Choroid plexus epithelial cell (primary cell): ENCODE measurements around the gene TVP23A.
"Not testable (repeated sequence)": the region's sequence is repeated elsewhere in the genome, so short reads cannot be mapped to it uniquely, and the experiment has no call there.

ENCODE experiments used
- DNase-seq: peaks from one replicate; pipeline ENCODE4 v3.0.0-alpha.2; 2010; ENCODE audit warnings: low read depth
- H3K4me3 ChIP-seq: 2 replicates; pipeline ENCODE4 v1.5.1; 2011; ENCODE audit warnings: low read depth, mild to moderate bottlenecking, control low read depth, low read length, moderate library complexity
- TF ChIP-seq, protein P1 (sequence below): conservative IDR thresholded peaks from 2 replicates; pipeline ENCODE4 v1.5.1; 2011; ENCODE audit warnings: low read depth, mild to moderate bottlenecking, control low read depth, inconsistent platforms, low read length, moderate library complexity

The TVP23A gene

DNA sequence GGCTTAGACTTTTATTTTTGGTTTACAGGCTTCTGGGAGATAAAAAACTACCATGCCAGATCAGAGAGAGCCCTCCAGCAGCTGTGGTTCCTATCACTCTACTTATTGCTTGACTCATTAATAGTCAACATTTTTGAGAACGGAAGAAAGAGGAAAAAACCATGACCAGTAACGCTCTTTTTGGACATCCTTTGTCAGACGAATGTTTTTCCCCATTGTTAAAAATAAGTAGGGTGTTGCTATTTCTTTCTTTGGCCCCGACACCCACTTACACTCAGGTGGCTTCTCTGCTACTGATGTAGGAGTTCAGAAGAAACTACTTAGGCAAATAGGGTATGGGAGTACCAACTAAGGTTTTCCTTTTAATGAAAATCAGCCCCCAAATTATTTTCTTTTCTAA, 27.5 kb downstream of the TVP23A start:
- no peak overlapping the region for H3K4me3 ChIP-seq
- TF ChIP-seq, protein P1, sequence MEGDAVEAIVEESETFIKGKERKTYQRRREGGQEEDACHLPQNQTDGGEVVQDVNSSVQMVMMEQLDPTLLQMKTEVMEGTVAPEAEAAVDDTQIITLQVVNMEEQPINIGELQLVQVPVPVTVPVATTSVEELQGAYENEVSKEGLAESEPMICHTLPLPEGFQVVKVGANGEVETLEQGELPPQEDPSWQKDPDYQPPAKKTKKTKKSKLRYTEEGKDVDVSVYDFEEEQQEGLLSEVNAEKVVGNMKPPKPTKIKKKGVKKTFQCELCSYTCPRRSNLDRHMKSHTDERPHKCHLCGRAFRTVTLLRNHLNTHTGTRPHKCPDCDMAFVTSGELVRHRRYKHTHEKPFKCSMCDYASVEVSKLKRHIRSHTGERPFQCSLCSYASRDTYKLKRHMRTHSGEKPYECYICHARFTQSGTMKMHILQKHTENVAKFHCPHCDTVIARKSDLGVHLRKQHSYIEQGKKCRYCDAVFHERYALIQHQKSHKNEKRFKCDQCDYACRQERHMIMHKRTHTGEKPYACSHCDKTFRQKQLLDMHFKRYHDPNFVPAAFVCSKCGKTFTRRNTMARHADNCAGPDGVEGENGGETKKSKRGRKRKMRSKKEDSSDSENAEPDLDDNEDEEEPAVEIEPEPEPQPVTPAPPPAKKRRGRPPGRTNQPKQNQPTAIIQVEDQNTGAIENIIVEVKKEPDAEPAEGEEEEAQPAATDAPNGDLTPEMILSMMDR, result no peak
- no peak for DNase-seq

DNA sequence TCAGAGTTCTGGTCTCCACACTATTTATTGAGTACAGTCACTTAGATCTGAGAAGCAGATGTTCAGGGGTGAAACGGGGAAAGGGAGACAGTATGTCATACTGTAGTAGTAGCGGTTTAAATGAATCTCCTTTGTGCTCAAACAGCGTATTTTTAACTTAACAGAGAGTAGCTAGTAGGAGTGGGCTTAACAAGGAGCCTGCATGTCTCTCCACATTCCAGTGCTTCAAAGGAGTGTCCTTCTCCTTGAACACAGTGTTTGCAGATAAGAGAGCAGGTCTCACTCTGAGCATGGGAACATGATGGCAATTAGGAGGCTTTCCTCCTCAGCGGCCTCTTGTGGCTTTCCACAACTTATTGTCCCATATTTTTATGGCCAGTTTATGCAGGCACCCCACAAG, 30.0 kb downstream of the TVP23A start:
- not testable (repeated sequence) for DNase-seq, H3K4me3 ChIP-seq

- TF ChIP-seq, protein P1, result no peak
- no peak overlapping the region for H3K4me3 ChIP-seq
- DNase-seq, result no peak
Observed at GRCh38 chr16:10787304-10787703, 31.3 kb downstream of the TVP23A start.

- no peak overlapping the region for H3K4me3 ChIP-seq
- no peak for DNase-seq
- TF ChIP-seq, protein P1, result no peak
Observed at GRCh38 chr16:10782628-10783027, 36.0 kb downstream of the TVP23A start.

GRCh38 chr16:10780628-10781027, 38.0 kb downstream of the TVP23A start:
- TF ChIP-seq, protein P1, result no peak
- no peak overlapping the region for H3K4me3 ChIP-seq
- no peak for DNase-seq

GRCh38 chr16:10779908-10780307, 38.7 kb downstream of the TVP23A start:
- not testable (repeated sequence) for H3K4me3 ChIP-seq, DNase-seq

GRCh38 chr16:10777356-10777755, 41.2 kb downstream of the TVP23A start:
- TF ChIP-seq, protein P1, result no peak

DNA sequence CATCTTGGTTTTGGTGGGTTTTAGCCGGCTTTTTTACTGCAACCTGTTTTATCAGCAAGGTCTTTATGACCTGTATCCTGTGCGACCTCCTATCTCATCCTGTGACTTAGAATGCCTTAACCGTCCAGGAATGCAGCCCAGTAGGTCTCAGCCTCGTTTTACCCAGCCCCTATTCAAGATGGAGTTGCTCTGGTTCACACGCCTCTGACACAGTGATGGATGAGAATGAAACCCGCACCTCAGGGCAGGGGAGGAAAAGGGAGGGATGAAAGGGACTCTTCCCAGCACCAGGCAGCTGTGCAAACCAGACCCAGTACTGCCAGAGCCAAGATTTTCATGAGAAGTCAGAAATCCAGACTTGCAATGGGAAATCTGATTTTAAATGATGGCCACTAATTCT, 41.7 kb downstream of the TVP23A start:
- DNase-seq, result not testable (repeated sequence)

More at GRCh38 chr16:10777356-10777755, 41.2 kb downstream of the TVP23A start:
- H3K4me3 ChIP-seq, result no peak overlapping the region
- DNase-seq, result no peak

DNA sequence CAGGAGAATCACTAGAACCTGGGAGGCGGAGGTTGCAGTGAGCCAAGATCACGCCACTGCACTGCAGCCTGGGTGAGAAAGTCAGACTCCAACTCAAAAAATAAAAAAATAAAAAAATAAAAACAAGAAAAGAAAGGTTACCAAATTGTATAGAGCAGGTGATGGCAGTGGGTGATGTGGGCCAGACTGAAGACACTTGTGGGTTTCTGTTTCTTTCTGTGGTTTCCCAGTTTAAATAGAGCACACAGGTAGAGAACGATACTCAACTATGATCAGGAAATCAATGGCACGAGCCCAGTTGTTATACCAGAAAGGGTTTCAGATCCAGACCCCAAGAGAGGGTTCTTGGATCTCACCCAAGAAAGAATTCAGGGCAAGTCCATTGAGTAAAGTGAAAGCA, 42.3 kb downstream of the TVP23A start:
- TF ChIP-seq, protein P1, result no peak
- no peak for DNase-seq
- no peak overlapping the region for H3K4me3 ChIP-seq

More for the DNA sequence above, 41.7 kb downstream of the TVP23A start:
- H3K4me3 ChIP-seq, result not testable (repeated sequence)
